Keratinocyte (primary cell): ENCODE results near the gene SMYD2. TPM values are rescaled to one million over a fixed set of nuclear protein-coding genes. Genes with fewer than 3 reads are reported as not detected.

Source experiments
- DNase-seq: peaks from one replicate; pipeline ENCODE4 v3.0.0-alpha.2; 2011; ENCODE audit warnings: low read depth, missing footprints, low spot score
- FAIRE-seq: peaks from 2 replicates; lab custom pipeline; 2011; peaks lifted over from hg19 to GRCh38; lab: Jason Lieb, UNC
- H2AFZ ChIP-seq: 2 replicates; pipeline ENCODE4 v1.6.0; 2012; ENCODE audit warnings: low read length, control low read depth, inconsistent platforms; ENCODE audit not compliant: control insufficient read depth
- H3K27ac ChIP-seq: 2 replicates; pipeline ENCODE4 v1.5.1; 2011; ENCODE audit warnings: low read length; ENCODE audit not compliant: control insufficient read depth, insufficient read depth
- H3K27me3 ChIP-seq: 3 replicates; pipeline ENCODE4 v1.6.0; 2011; ENCODE audit warnings: low read length; ENCODE audit not compliant: control insufficient read depth, insufficient read depth; ENCODE audit errors: extremely low read depth
- H3K36me3 ChIP-seq, 2 experiments: 2 replicates in 1 of 2; 3 replicates in 1 of 2; pipeline ENCODE4 v1.5.1; 2011; ENCODE audit warnings: low read length in 2 of 2, mild to moderate bottlenecking in 1 of 2; ENCODE audit not compliant: control insufficient read depth in 2 of 2, insufficient read depth in 2 of 2; ENCODE audit errors: extremely low read depth in 1 of 2
- H3K4me1 ChIP-seq: 3 replicates; pipeline ENCODE4 v1.5.1; 2011; ENCODE audit warnings: low read length; ENCODE audit not compliant: control insufficient read depth, insufficient read depth; ENCODE audit errors: extremely low read depth
- H3K4me2 ChIP-seq: 3 replicates; pipeline ENCODE4 v1.6.0; 2011; ENCODE audit warnings: low read depth, low read length; ENCODE audit not compliant: control insufficient read depth, insufficient read depth; ENCODE audit errors: extremely low read depth
- H3K4me3 ChIP-seq, 3 experiments: fragments of 200-600 bp in 1 of 3; sonication (generic) in 1 of 3; 2 replicates in 2 of 3; 3 replicates in 1 of 3; pipeline ENCODE4 v1.5.1; 2011 to 2016; ENCODE audit warnings: low read length in 3 of 3, mild to moderate bottlenecking in 3 of 3, control low read depth in 2 of 3, inconsistent platforms in 1 of 3, low read depth in 1 of 3, mixed read lengths in 1 of 3, mixed run types in 1 of 3, moderate library complexity in 1 of 3; ENCODE audit not compliant: control insufficient read depth in 2 of 3, insufficient read depth in 2 of 3; ENCODE audit errors: extremely low read depth in 1 of 3
- H3K79me2 ChIP-seq: 2 replicates; pipeline ENCODE4 v1.6.0; 2012; ENCODE audit warnings: low read length; ENCODE audit not compliant: control insufficient read depth, insufficient read depth
- H3K9ac ChIP-seq: 3 replicates; pipeline ENCODE4 v1.6.0; 2011; ENCODE audit warnings: low read length; ENCODE audit not compliant: control insufficient read depth, insufficient read depth; ENCODE audit errors: extremely low read depth
- H3K9me1 ChIP-seq: 3 replicates; pipeline ENCODE4 v1.6.0; 2011; ENCODE audit warnings: low read length; ENCODE audit not compliant: control insufficient read depth, insufficient read depth; ENCODE audit errors: extremely low read depth
- H3K9me3 ChIP-seq: 2 replicates; pipeline ENCODE4 v1.5.1; 2012; ENCODE audit warnings: low read depth, low read length; ENCODE audit not compliant: control insufficient read depth
- H4K20me1 ChIP-seq: 3 replicates; pipeline ENCODE4 v1.6.0; 2011; ENCODE audit warnings: low read length; ENCODE audit not compliant: control insufficient read depth, insufficient read depth; ENCODE audit errors: extremely low read depth
- CTCF ChIP-seq, 3 experiments: IDR thresholded peaks in 1 of 3; conservative IDR thresholded peaks in 1 of 3; optimal IDR thresholded peaks in 1 of 3; 2 replicates in 2 of 3; 3 replicates in 1 of 3; pipeline versions ENCODE3 to v1.5.1; 2011; ENCODE audit warnings: low read length in 3 of 3, mild to moderate bottlenecking in 3 of 3, moderate library complexity in 2 of 3, control low read depth in 1 of 3, inconsistent platforms in 1 of 3; ENCODE audit not compliant: insufficient read depth in 2 of 3; ENCODE audit errors: extremely low read depth in 1 of 3
- EZH2 ChIP-seq: IDR thresholded peaks from one replicate; pipeline ENCODE4 v1.6.1; 2012; ENCODE audit warnings: inconsistent platforms, mild to moderate bottlenecking, low read length, moderate library complexity
- dilution Hi-C: fragments of 300-500 bp; cut with MboI; formaldehyde crosslinking; loops from one replicate; pipeline ENCODE4 v1.7.0; 2020; ENCODE audit warnings: low sequenced_read_pairs; ENCODE audit not compliant: extremely low pct_ligation_motif_present
- polyA plus RNA-seq, 5 experiments: library from polyadenylated mRNA; depleted of rRNA in 3 of 5; stranded (reverse) in 3 of 5; stranded (forward) in 1 of 5; unstranded in 1 of 5; fragments of >200 nt; gene quantifications; 1 replicate in 1 of 5; 2 replicates in 3 of 5; 3 replicates in 1 of 5; pipeline versions ENCODE4 v1.2.1 to v1.2.3, GENCODE V29; 2011 to 2012; ENCODE audit warnings: missing spikeins in 2 of 5, low read depth in 1 of 5, low replicate concordance in 1 of 5

The SMYD2 gene
- polyA plus RNA-seq, 1 donor (not counting 4 experiments of a cell fraction or from before 2014, with no cell fraction given) = 75.5 TPM

GRCh38 chr1:214317734-214318133 lies 36.8 kb downstream of the SMYD2 start:
- DNase-seq (no peak), FAIRE-seq (no peak)
- TF ChIP-seq EZH2 = no peak
- no peak for TF ChIP-seq CTCF (optimal IDR thresholded peaks at IDR 0.05 in 1 of 3, IDR thresholded peaks at IDR 0.05 in 1 of 3, conservative IDR thresholded peaks at IDR 0.05 in 1 of 3; ENCODE audit: extremely low read depth in 1 of 3, insufficient read depth in 2 of 3, low read length in 3 of 3)
- peaks cover 10 to 13% of the 10 kb centered on the region in 2 experiments for H3K36me3 ChIP-seq
- H3K27me3 ChIP-seq = no peaks in the 10 kb centered on the region
- no peak overlapping the region for H3K9ac ChIP-seq
- H3K9me3 ChIP-seq = no peaks in the 10 kb centered on the region
- no peak overlapping the region for H3K27ac ChIP-seq
- no peak overlapping the region for H3K4me3 ChIP-seq
- no peaks in the 10 kb centered on the region for H3K79me2 ChIP-seq
- H2AFZ ChIP-seq = no peak overlapping the region
- dilution Hi-C loops = no loop called here
- H3K9me1 ChIP-seq = no peaks in the 10 kb centered on the region
- H3K4me2 ChIP-seq = no peak overlapping the region
- H3K4me1 ChIP-seq = no peaks in the 10 kb centered on the region
- H4K20me1 ChIP-seq = no peaks in the 10 kb centered on the region

GRCh38 chr1:214318356-214318755 lies 37.4 kb downstream of the SMYD2 start:
- Histone ChIP-seq H3K4me2 (no peak overlapping the region), H3K27me3 (no peaks in the 10 kb centered on the region), H3K4me3 (no peak overlapping the region), H2AFZ (no peak overlapping the region), H3K9me1 (no peaks in the 10 kb centered on the region), H3K9ac (no peak overlapping the region), H3K79me2 (no peaks in the 10 kb centered on the region), H3K27ac (no peak overlapping the region), H3K4me1 (no peaks in the 10 kb centered on the region), H3K9me3 (no peaks in the 10 kb centered on the region), H3K36me3 (peaks cover 10 to 13% of the 10 kb centered on the region in 2 experiments), H4K20me1 (no peaks in the 10 kb centered on the region)
- DNase-seq (no peak), FAIRE-seq (no peak)
- dilution Hi-C loops = no loop called here
- no peak for TF ChIP-seq EZH2
- TF ChIP-seq CTCF (optimal IDR thresholded peaks at IDR 0.05 in 1 of 3, IDR thresholded peaks at IDR 0.05 in 1 of 3, conservative IDR thresholded peaks at IDR 0.05 in 1 of 3; ENCODE audit: extremely low read depth in 1 of 3, insufficient read depth in 2 of 3, low read length in 3 of 3) = no peak
